HCT116 (cell line): ENCODE measurements around the gene SPEF2. TPM values are rescaled to one million over a fixed set of nuclear protein-coding genes. Genes with fewer than 3 reads are reported as not detected.

Experiments
- ATAC-seq: fragments of 200-7000 bp; cut with Tn5 transposase; 2 replicates; pipeline ENCODE4 v1.9.1; 2020; ENCODE audit warnings: mild to moderate bottlenecking, moderate library complexity
- BruUV-seq: library from RNA; stranded (reverse); fragments of 400-500 nt; replicated peaks from 2 replicates; lab custom pipeline; 2021; lab: Mats Ljungman, UMichigan
- CTCF ChIA-PET: fragments of 300-600 bp; sonication (Branson Sonifier 250); formaldehyde crosslinking; loops from one replicate; lab custom pipeline; 2021; ENCODE audit warnings: antibody characterized with exemption; lab: Charles Lee
- POLR2A ChIA-PET: fragments of 300-600, 350-600 bp; sonication (Branson Sonifier 250); formaldehyde crosslinking; loops from one replicate; lab custom pipeline; 2021; ENCODE audit warnings: antibody characterized with exemption; lab: Charles Lee
- RAD21 ChIA-PET, 2 experiments: fragments of 300-600 bp; sonication (Branson Sonifier 250); formaldehyde crosslinking; loops; one replicate each; lab custom pipeline; 2023; ENCODE audit warnings: low total read pairs in 2 of 2; ENCODE audit not compliant: uncharacterized antibody in 2 of 2, unreplicated experiment in 2 of 2, low non-redundant PET in 1 of 2; lab: Charles Lee
- DNase-seq: peaks from one replicate; pipeline ENCODE4 v3.0.0-alpha.2; 2010; ENCODE audit warnings: low read depth, low spot score
- H2AFZ ChIP-seq: fragments of 200-600 bp; shearing (Covaris generic), sonication (generic); 2 replicates; pipeline ENCODE4 v1.6.1; 2017; ENCODE audit warnings: low read depth, mixed run types, mixed read lengths, antibody characterized with exemption, low read length; ENCODE audit not compliant: poor library complexity, severe bottlenecking
- H3K27ac ChIP-seq: 2 replicates; pipeline ENCODE4 v1.5.1; 2012; ENCODE audit warnings: low read depth, low read length
- H3K27me3 ChIP-seq: fragments of 200-600 bp; sonication (generic); 2 replicates; pipeline ENCODE4 v1.6.1; 2016; ENCODE audit warnings: mixed run types, low read length, mixed read lengths; ENCODE audit not compliant: insufficient read depth
- H3K36me3 ChIP-seq, 2 experiments: fragments of 200-500 bp in 1 of 2; fragments of 200-600 bp in 1 of 2; sonication (Bioruptor generic) in 1 of 2; sonication (generic) in 1 of 2; 2 replicates each; pipeline versions ENCODE4 v1.5.1 to v1.6.1; 2014 to 2016; ENCODE audit warnings: low read length in 2 of 2, inconsistent platforms in 1 of 2, mixed read lengths in 1 of 2, mixed run types in 1 of 2; ENCODE audit not compliant: insufficient read depth in 2 of 2, control insufficient read depth in 1 of 2
- H3K4me1 ChIP-seq, 2 experiments: fragments of 200-600 bp in 1 of 2; sonication (generic) in 1 of 2; 2 replicates each; pipeline versions ENCODE4 v1.5.1 to v1.6.1; 2012 to 2017; ENCODE audit warnings: low read length in 2 of 2, inconsistent platforms in 1 of 2, mild to moderate bottlenecking in 1 of 2, mixed read lengths in 1 of 2, mixed run types in 1 of 2, moderate library complexity in 1 of 2; ENCODE audit not compliant: insufficient read depth in 2 of 2, control insufficient read depth in 1 of 2
- H3K4me2 ChIP-seq: fragments of 200-600 bp; sonication (generic); 2 replicates; pipeline ENCODE4 v1.6.1; 2017; ENCODE audit warnings: mixed run types, low read length, mixed read lengths
- H3K4me3 ChIP-seq, 2 experiments: fragments of 200-600 bp in 1 of 2; sonication (generic) in 1 of 2; replicated peaks in 1 of 2; 2 replicates each; pipeline ENCODE4 v1.5.1; 2011 to 2016; ENCODE audit warnings: low read length in 2 of 2, control low read depth in 1 of 2, low read depth in 1 of 2, mild to moderate bottlenecking in 1 of 2, mixed read lengths in 1 of 2, mixed run types in 1 of 2
- H3K79me2 ChIP-seq: fragments of 200-600 bp; sonication (generic); 2 replicates; pipeline ENCODE4 v1.6.1; 2017; ENCODE audit warnings: mild to moderate bottlenecking, mixed run types, low read length, moderate library complexity, mixed read lengths; ENCODE audit not compliant: insufficient read depth
- H3K9ac ChIP-seq: fragments of 200-600 bp; sonication (generic); 2 replicates; pipeline ENCODE4 v1.6.1; 2016; ENCODE audit warnings: low read length, mixed read lengths
- H3K9me2 ChIP-seq: fragments of 200-600 bp; sonication (generic), shearing (Covaris generic); 2 replicates; pipeline ENCODE4 v1.6.1; 2017; ENCODE audit warnings: mixed run types, mild to moderate bottlenecking, moderate library complexity; ENCODE audit not compliant: insufficient read depth
- H3K9me3 ChIP-seq, 2 experiments: fragments of 200-500 bp in 1 of 2; fragments of 200-600 bp in 1 of 2; sonication (Bioruptor generic) in 1 of 2; sonication (generic) in 1 of 2; 2 replicates each; pipeline ENCODE4 v1.6.1; 2014 to 2017; ENCODE audit warnings: low read length in 2 of 2, mixed read lengths in 2 of 2, inconsistent platforms in 1 of 2, low read depth in 1 of 2, mild to moderate bottlenecking in 1 of 2, mixed run types in 1 of 2, moderate library complexity in 1 of 2; ENCODE audit not compliant: control insufficient read depth in 1 of 2, insufficient read depth in 1 of 2
- H4K20me1 ChIP-seq: fragments of 200-600 bp; sonication (generic), shearing (Covaris generic); 2 replicates; pipeline ENCODE4 v1.6.1; 2017; ENCODE audit warnings: mixed run types, mild to moderate bottlenecking, moderate library complexity; ENCODE audit not compliant: insufficient read depth
- CBX3 ChIP-seq: IDR thresholded peaks from 2 replicates; pipeline ENCODE4 v1.6.1; 2012; ENCODE audit warnings: low read depth
- JUND ChIP-seq: IDR thresholded peaks from 2 replicates; pipeline ENCODE4 v1.6.1; 2012
- POLR2A ChIP-seq: IDR thresholded peaks from 2 replicates; pipeline ENCODE4 v1.7.0; 2011; ENCODE audit warnings: borderline replicate concordance; ENCODE audit not compliant: insufficient read depth, insufficient read length; ENCODE audit errors: extremely low read depth
- RAD21 ChIP-seq: IDR thresholded peaks from 2 replicates; pipeline ENCODE4 v1.6.1; 2012; ENCODE audit warnings: low read depth, mild to moderate bottlenecking
- ZNF274 ChIP-seq: fragments of 200-500 bp; sonication (Bioruptor generic); IDR thresholded peaks from 2 replicates; pipeline ENCODE4 v1.6.1; 2014; ENCODE audit warnings: mild to moderate bottlenecking, low read depth, low read length, inconsistent platforms
- intact Hi-C: fragments of 100-400 bp; cut with micrococcal nuclease; formaldehyde crosslinking; loops from 2 replicates; pipeline ENCODE4 v1.10.0; 2022
- total RNA-seq: library from RNA; stranded (reverse); gene quantifications from one replicate; pipeline ENCODE4 v1.2.1, GENCODE V29; 2021; ENCODE audit not compliant: unreplicated experiment
- TF ChIP-seq, protein P1 (sequence below): IDR thresholded peaks from 2 replicates; pipeline ENCODE4 v1.6.1; 2012; ENCODE audit warnings: low read depth
- TF ChIP-seq, protein P2 (sequence below), 3 experiments: fragments of 200-600 bp in 1 of 3; sonication (generic) in 1 of 3; IDR thresholded peaks in 2 of 3; conservative IDR thresholded peaks in 1 of 3; 2 replicates each; pipeline ENCODE4 v1.5.1; 2012 to 2017; ENCODE audit warnings: low read depth in 2 of 3, low read length in 2 of 3, antibody characterized with exemption in 1 of 3, borderline replicate concordance in 1 of 3, control low read depth in 1 of 3, mild to moderate bottlenecking in 1 of 3, mixed read lengths in 1 of 3, mixed run types in 1 of 3, moderate library complexity in 1 of 3; ENCODE audit not compliant: insufficient read depth in 1 of 3

Gene SPEF2
- total RNA-seq, 1 experiment from 2014 or later: 4.6 TPM

DNA sequence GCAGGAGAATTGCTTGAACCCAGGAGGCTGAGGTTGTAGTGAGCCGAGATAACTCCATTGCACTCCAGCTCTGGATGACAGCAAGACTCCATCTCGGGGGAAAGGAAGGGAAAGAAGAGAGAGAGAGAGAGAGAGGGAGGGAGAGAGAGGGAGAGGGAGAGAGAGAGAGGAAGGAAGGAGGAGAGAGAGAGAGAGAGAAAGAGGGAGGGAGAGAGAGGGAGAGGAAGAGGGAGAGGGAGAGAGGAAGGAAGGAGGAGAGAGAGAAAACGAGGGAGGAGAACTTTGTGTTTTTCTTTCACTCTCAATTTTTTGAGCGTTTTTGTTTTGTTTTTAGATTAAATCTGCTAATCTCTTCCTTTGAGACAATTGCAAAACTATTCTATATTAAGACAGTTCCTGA is 46.9 kb downstream of the SPEF2 start:
- Histone ChIP-seq H3K36me3 (no peaks in the 10 kb centered on the region), H3K4me1 (no peaks in the 10 kb centered on the region), H3K27ac (no peak overlapping the region), H3K9me2 (no peaks in the 10 kb centered on the region), H3K9ac (no peak overlapping the region), H3K4me3 (no peak overlapping the region), H4K20me1 (no peaks in the 10 kb centered on the region), H3K27me3 (no peaks in the 10 kb centered on the region), H3K9me3 (no peaks in the 10 kb centered on the region), H3K79me2 (no peaks in the 10 kb centered on the region), H2AFZ (no peak overlapping the region), H3K4me2 (no peak overlapping the region)
- CTCF ChIA-PET: no interaction called here
- intact Hi-C loops: no loop called here
- RAD21 ChIA-PET: no interaction called here
- POLR2A ChIA-PET: no interaction called here
- DNase-seq (no peak), ATAC-seq (no peak)
- no TSS peak for BruUV-seq
- TF ChIP-seq JUND (no peak), POLR2A (no peak), RAD21 (no peak), ZNF274 (no peak), CBX3 (no peak)
- TF ChIP-seq, protein P1, sequence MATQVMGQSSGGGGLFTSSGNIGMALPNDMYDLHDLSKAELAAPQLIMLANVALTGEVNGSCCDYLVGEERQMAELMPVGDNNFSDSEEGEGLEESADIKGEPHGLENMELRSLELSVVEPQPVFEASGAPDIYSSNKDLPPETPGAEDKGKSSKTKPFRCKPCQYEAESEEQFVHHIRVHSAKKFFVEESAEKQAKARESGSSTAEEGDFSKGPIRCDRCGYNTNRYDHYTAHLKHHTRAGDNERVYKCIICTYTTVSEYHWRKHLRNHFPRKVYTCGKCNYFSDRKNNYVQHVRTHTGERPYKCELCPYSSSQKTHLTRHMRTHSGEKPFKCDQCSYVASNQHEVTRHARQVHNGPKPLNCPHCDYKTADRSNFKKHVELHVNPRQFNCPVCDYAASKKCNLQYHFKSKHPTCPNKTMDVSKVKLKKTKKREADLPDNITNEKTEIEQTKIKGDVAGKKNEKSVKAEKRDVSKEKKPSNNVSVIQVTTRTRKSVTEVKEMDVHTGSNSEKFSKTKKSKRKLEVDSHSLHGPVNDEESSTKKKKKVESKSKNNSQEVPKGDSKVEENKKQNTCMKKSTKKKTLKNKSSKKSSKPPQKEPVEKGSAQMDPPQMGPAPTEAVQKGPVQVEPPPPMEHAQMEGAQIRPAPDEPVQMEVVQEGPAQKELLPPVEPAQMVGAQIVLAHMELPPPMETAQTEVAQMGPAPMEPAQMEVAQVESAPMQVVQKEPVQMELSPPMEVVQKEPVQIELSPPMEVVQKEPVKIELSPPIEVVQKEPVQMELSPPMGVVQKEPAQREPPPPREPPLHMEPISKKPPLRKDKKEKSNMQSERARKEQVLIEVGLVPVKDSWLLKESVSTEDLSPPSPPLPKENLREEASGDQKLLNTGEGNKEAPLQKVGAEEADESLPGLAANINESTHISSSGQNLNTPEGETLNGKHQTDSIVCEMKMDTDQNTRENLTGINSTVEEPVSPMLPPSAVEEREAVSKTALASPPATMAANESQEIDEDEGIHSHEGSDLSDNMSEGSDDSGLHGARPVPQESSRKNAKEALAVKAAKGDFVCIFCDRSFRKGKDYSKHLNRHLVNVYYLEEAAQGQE: no peak
- TF ChIP-seq, protein P2, sequence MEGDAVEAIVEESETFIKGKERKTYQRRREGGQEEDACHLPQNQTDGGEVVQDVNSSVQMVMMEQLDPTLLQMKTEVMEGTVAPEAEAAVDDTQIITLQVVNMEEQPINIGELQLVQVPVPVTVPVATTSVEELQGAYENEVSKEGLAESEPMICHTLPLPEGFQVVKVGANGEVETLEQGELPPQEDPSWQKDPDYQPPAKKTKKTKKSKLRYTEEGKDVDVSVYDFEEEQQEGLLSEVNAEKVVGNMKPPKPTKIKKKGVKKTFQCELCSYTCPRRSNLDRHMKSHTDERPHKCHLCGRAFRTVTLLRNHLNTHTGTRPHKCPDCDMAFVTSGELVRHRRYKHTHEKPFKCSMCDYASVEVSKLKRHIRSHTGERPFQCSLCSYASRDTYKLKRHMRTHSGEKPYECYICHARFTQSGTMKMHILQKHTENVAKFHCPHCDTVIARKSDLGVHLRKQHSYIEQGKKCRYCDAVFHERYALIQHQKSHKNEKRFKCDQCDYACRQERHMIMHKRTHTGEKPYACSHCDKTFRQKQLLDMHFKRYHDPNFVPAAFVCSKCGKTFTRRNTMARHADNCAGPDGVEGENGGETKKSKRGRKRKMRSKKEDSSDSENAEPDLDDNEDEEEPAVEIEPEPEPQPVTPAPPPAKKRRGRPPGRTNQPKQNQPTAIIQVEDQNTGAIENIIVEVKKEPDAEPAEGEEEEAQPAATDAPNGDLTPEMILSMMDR (IDR thresholded peaks at IDR 0.05 in 2 of 3, conservative IDR thresholded peaks at IDR 0.05 in 1 of 3; ENCODE audit: borderline replicate concordance in 1 of 3, insufficient read depth in 1 of 3, low read depth in 2 of 3, low read length in 2 of 3): no peak
